GM21528 (cell line): ENCODE measurements around the gene CHD3.

Source experiments
- ATAC-seq: cut with Tn5 transposase; IDR thresholded peaks from one replicate; pipeline ENCODE4 v1.9.1; 2021; ENCODE audit warnings: mild to moderate bottlenecking, moderate library complexity; ENCODE audit not compliant: unreplicated experiment, low FRiP score

CHD3 gene

DNA sequence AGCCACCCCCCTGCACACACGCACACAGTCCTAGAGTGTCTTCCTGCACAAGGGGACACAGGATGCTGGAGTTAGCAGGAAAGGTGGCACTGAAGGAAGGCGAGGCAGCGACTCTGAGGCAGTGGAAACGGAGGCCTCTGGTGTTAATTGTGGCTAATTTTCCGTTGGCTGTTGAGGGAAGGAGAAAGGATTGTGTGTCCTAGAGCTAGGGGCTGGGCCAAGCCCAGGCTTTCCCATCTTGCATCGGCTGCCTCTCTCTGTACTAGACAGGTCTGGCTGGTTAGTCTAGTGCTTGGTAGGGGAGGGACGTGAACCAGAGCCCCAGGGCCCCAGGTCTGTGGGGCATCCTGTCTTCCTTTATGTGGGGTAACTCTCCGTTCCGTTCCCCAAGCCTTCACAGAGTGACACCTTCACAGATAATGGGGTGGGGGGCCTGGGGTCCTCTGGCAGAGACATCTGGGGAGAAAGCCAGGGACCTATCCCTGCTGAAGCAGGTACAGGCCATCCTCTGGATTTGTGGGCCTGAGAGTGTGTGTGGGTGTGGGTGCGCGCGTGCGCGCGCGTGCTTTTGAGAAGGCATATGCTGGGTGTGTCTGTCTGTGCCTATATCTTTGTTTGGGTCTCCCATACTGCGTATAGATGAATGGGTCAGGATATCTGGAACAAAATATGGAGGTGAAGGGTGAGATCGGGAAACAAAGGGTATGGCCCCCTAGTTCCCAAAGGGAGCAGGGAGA, at the start of gene CHD3:
CHD3 (plus strand) TSS at position 606 of the 737 bp plus-strand sequence. CDS start 212 bp downstream, outside the sequence.
- ATAC-seq = no peak

DNA sequence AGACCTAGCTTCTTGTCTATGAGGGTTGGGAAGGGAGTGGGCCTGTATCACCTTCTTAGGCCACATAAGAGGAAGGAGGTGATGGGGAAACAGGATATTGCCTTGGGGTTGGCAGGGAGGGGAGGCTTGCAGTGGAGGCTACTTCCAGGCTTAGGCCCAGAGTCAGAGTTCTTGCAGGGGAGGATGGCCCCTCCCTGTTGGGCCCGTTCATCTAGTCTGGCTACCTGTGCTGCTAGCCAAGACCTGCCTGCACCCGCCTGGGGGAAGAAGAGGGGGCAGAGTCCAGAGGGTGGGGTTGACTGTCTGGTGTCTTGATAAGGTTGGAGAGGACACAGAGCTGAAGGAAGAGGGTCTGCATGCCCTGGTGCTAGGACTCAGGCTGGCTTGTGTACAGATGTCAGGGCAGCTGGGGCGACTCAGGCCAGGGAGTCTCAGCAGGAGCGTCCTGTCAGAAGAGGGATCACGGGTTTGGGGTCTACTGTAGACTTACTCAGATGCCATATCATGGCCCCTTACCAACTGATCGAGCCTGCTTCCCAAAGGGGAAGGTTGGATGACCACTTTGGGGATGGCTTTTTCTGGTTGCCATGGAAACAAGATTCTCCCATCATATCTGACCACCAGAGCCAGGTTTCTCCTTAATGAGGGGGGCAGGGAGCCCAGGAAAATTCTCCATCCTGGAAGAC, 49.3 kb upstream of the CHD3 start:
- ATAC-seq = no peak

- ATAC-seq = no peak
Observed at GRCh38 chr17:7839876-7840261, 48.7 kb upstream of the CHD3 start.

GRCh38 chr17:7840441-7840840, 48.1 kb upstream of the CHD3 start:
- no peak for ATAC-seq

GRCh38 chr17:7840875-7841274, 47.7 kb upstream of the CHD3 start:
- ATAC-seq = no peak

DNA sequence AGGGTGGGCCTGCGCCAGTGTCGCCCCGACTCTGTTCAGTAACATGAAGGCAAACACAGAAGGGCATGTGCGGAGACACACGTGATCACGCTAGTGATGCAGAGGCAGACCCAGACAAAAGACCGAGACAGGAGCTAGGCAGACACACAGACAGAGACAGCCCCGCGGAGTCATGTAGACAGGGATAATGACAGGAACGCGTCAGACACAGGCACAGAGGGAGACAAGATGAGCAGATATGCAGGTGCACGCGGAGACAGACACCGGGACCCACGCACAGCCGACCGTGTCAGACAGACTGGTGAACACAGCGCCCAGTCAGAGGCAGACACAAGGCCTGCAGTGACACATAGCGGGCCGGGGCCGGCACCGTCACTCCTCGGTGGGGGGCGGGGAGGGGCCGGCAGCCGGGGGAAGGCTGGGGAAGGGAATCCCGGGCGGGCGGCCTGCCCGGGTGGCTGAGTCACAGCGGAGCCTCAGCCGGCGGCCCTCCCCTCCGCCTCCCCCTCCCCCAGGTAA, 47.1 kb upstream of the CHD3 start:
- no peak for ATAC-seq

- ATAC-seq = no peak
Observed at GRCh38 chr17:7841915-7842379, 46.6 kb upstream of the CHD3 start.

DNA sequence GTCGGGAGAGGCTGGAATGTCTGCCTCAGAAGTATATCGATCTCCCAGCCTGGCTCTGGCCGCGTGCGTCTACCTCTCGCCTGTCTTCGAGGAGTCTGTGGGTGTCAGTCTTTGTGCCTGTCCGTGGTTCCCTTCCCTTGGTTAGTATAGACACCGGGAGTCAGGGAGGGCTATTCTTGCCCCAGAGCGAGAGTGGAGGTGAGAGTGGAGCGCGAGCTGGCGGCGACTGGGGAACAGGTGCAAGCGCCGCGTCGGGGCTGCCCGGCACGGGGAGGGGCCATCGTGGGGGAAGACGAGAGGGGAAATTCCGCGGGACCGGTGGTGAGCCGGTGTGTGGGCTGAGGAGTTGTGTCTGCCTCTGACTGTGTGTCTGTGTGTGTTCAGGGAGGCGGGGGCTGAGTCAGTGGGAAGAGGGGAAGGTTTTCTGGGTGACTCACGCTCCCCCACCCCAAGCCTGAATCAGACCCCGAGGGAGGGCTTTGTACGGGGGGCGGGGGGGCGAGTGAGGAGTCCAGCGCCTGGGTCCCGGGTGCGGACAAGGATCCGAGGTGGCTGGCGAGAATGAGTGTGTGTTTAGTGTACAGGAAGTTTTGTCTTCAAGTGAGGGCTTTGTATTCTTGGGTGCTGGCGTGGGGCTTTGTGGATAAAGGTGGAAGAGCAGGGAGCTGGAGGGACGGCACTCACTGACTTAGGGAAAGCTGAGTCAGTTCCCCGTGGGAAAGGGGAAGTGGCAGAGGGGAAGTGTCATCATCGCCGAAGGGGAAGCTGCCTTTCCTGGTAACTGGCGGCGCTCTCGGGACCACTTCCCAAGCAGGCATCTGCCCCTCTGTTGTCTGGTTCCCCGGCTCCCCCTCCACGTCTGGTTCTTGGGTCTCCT, 46.0 kb upstream of the CHD3 start:
- ATAC-seq = no peak

- peak; percentile 0 for ATAC-seq
Observed at GRCh38 chr17:7843257-7843535, 45.4 kb upstream of the CHD3 start.

DNA sequence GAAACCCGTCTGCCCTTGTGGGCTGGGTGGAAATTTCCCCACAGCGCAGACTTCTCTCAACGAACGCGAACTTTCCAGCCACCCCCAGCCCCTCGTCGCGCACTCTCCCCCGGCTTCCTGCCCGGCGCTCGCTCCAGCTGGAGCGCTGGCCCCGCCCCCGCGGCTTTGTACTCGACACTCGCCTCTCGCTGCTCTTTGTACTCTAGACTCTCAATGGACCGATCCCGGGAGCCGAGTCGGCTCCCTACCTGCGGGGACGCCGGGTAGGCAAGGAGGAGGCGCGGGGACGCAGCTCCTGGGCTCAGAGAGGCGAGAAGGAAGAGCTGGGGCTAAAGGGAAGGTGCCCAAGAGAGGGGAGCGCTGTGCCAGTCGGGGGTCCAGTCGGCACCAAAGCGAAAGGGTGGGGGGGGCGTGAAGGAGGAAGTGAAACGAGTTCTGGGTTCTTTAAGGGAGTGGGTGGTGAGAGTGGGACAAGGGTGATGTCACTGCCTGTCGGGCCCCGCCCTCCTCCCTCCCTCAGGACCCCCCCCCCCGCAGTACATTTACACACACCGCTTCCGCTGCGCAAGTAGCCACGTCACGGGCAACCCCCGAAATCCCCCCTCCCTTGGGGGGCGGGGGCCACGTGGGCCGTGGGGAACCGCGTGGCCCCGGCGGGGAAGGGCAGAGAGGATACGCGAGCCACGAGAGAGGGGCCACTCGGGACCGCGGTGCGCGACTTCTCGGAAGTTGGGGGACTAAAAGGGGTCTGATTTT, 44.9 kb upstream of the CHD3 start:
- ATAC-seq = peak; percentile 29

GRCh38 chr17:7844292-7845154, 44.1 kb upstream of the CHD3 start:
- peak; percentile 43 for ATAC-seq

DNA sequence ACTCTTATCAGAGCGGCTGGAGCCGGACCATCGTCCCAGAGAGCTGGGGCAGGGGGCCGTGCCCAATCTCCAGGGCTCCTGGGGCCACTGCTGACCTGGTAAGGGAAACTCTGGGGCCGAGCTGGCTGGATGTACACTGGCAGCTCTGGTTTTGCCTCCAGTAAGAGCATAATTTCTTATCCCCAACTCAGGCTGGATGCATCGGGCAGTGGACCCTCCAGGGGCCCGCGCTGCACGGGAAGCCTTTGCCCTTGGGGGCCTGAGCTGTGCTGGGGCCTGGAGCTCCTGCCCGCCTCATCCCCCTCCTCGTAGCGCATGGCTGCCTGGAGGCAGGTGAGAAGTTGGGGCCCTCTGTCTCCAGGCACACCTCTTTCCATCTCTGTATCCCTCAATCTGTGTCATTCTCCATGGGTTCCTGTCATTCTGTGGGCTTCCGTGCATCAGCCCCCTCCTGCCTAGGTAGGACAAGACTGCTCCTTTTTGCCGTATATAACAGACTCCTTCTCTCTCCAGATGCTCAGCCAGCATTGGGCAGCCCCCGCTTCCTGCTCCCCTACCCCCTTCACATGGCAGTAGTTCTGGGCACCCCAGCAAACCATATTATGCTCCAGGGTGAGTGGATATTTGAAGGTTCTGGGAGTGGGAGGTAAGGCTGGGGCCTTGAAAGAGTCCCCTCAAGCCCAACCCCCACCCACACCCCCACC, 43.1 kb upstream of the CHD3 start:
- no peak for ATAC-seq

- no peak for ATAC-seq
Observed at GRCh38 chr17:7846063-7846735, 42.4 kb upstream of the CHD3 start.

DNA sequence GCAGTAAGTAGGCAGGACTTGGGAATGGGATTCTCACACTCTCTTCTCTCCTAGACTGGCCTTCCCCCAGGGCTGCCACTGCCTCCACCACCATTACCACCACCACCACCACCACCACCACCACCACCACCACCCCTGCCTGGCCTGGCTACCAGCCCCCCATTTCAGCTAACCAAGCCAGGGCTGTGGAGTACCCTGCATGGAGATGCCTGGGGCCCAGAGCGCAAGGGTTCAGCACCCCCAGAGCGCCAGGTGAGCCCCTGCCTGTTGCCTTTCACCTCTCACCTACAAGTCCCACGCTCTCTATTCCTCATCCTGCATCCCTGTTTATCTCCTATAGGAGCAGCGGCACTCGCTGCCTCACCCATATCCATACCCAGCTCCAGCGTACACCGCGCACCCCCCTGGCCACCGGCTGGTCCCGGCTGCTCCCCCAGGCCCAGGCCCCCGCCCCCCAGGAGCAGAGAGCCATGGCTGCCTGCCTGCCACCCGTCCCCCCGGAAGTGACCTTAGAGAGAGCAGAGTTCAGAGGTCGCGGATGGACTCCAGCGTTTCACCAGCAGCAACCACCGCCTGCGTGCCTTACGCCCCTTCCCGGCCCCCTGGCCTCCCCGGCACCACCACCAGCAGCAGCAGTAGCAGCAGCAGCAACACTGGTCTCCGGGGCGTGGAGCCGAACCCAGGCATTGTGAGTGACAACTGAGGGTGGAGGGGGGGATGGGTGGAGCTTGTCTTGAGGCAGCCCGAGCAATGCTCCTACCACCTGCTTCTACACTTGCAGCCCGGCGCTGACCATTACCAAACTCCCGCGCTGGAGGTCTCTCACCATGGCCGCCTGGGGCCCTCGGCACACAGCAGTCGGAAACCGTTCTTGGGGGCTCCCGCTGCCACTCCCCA, 41.6 kb upstream of the CHD3 start:
- ATAC-seq = no peak

- no peak for ATAC-seq
Observed at GRCh38 chr17:7848131-7848579, 40.4 kb upstream of the CHD3 start.

- no peak for ATAC-seq
Observed at GRCh38 chr17:7848739-7849129, 39.9 kb upstream of the CHD3 start.

DNA sequence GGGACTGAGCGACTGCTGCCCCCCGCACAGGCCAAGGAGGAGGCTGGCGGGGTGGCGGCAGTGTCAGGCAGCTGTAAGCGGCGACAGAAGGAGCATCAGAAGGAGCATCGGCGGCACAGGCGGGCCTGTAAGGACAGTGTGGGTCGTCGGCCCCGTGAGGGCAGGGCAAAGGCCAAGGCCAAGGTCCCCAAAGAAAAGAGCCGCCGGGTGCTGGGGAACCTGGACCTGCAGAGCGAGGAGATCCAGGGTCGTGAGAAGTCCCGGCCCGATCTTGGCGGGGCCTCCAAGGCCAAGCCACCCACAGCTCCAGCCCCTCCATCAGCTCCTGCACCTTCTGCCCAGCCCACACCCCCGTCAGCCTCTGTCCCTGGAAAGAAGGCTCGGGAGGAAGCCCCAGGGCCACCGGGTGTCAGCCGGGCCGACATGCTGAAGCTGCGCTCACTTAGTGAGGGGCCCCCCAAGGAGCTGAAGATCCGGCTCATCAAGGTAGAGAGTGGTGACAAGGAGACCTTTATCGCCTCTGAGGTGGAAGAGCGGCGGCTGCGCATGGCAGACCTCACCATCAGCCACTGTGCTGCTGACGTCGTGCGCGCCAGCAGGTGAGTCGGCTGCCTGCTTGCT, 39.3 kb upstream of the CHD3 start:
- ATAC-seq = no peak
